GM12878 (cell line): Measurements from ENCODE around the gene SLC34A1. TPM values are rescaled to one million over a fixed set of nuclear protein-coding genes. Genes with fewer than 3 reads are reported as not detected.

ENCODE experiments used
- BCL3 ChIP-seq: IDR thresholded peaks from 2 replicates; pipeline ENCODE4 v1.6.1; 2011; ENCODE audit warnings: borderline replicate concordance, low read depth, mild to moderate bottlenecking, moderate library complexity, low read length; ENCODE audit not compliant: insufficient read depth, poor library complexity, severe bottlenecking
- CBX5 ChIP-seq: sonication (generic); IDR thresholded peaks from 2 replicates; pipeline ENCODE4 v1.6.1; 2016; ENCODE audit warnings: low read depth, moderate library complexity, mild to moderate bottlenecking, inconsistent platforms
- CHD1 ChIP-seq: IDR thresholded peaks from 2 replicates; pipeline ENCODE4 v1.6.1; 2012; ENCODE audit warnings: low read depth, low read length, improper control_type of control experiment
- CHD2 ChIP-seq: IDR thresholded peaks from 2 replicates; pipeline ENCODE4 v1.6.1; 2011; ENCODE audit warnings: low read depth, low read length, improper control_type of control experiment, borderline replicate concordance
- GABPA ChIP-seq: IDR thresholded peaks from 2 replicates; pipeline ENCODE4 v1.6.1; 2014; ENCODE audit warnings: antibody characterized with exemption, low read depth, mild to moderate bottlenecking, inconsistent platforms
- HDAC2 ChIP-seq: fragments of 200-600 bp; sonication (generic); IDR thresholded peaks from 2 replicates; pipeline ENCODE4 v1.6.1; 2017
- IKZF2 ChIP-seq, 2 experiments: fragments of 450-650 bp; IDR thresholded peaks; 2 replicates each; pipeline ENCODE4 v1.6.1; 2017; ENCODE audit warnings: mild to moderate bottlenecking in 2 of 2, moderate library complexity in 2 of 2
- KLF5 ChIP-seq: fragments of 450-650 bp; IDR thresholded peaks from 2 replicates; pipeline ENCODE4 v1.6.1; 2014; ENCODE audit warnings: mild to moderate bottlenecking; ENCODE audit not compliant: partially characterized antibody
- NRF1 ChIP-seq: conservative IDR thresholded peaks from 2 replicates; pipeline ENCODE4 v1.6.1; 2011; ENCODE audit warnings: mild to moderate bottlenecking, low read depth, low read length, improper control_type of control experiment
- REST ChIP-seq: IDR thresholded peaks from 2 replicates; pipeline ENCODE4 v1.6.1; 2012; ENCODE audit warnings: mild to moderate bottlenecking, low read depth, low read length
- SIX5 ChIP-seq: IDR thresholded peaks from 2 replicates; pipeline ENCODE4 v1.6.1; 2011; ENCODE audit warnings: mild to moderate bottlenecking, low read depth, low read length, moderate library complexity; ENCODE audit not compliant: severe bottlenecking
- SKIL ChIP-seq: fragments of 450-650 bp; IDR thresholded peaks from 2 replicates; pipeline ENCODE4 v1.6.1; 2017; ENCODE audit warnings: mild to moderate bottlenecking, low read depth, inconsistent platforms; ENCODE audit not compliant: poor library complexity, severe bottlenecking
- USF1 ChIP-seq: IDR thresholded peaks from 2 replicates; pipeline ENCODE4 v1.6.1; 2011; ENCODE audit warnings: borderline replicate concordance, low read depth, mild to moderate bottlenecking, moderate library complexity, mixed read lengths, low read length; ENCODE audit not compliant: insufficient read depth; ENCODE audit errors: extremely low read length
- YY1 ChIP-seq: IDR thresholded peaks from 2 replicates; pipeline ENCODE4 v1.6.1; 2011; ENCODE audit warnings: low read depth, mild to moderate bottlenecking, low read length
- ZBTB4 ChIP-seq: fragments of 450-650 bp; formaldehyde crosslinking; IDR thresholded peaks from 2 replicates; pipeline ENCODE4 v1.4.0; 2022; ENCODE audit warnings: mild to moderate bottlenecking, moderate library complexity
- ZNF24 ChIP-seq: fragments of 450-650 bp; IDR thresholded peaks from 2 replicates; pipeline ENCODE4 v1.6.1; 2017; ENCODE audit warnings: antibody characterized with exemption, mild to moderate bottlenecking
- polyA plus RNA-seq, 11 experiments: library from polyadenylated mRNA; depleted of rRNA in 4 of 11; unstranded in 6 of 11; stranded (reverse) in 5 of 11; fragments of >200 nt; fragmentation: Nextera tagmentation in 4 of 11; fragmentation: Illumina TruSeq in 1 of 11; extraction: Ambion mirVana in 4 of 11; extraction: Trizol in 1 of 11; gene quantifications; 1 replicate in 1 of 11; 2 replicates in 10 of 11; pipeline versions ENCODE4 v1.2.1 to v1.2.3, GENCODE V29; 2011 to 2016; ENCODE audit warnings: inconsistent platforms in 2 of 11, missing spikeins in 2 of 11, low read depth in 1 of 11
- total RNA-seq, 4 experiments: library from RNA; depleted of rRNA in 3 of 4; stranded (reverse); fragments of >200 nt in 3 of 4; fragmentation: Illumina TruSeq in 1 of 4; extraction: Trizol in 1 of 4; gene quantifications; 2 replicates each; pipeline versions ENCODE4 v1.2.1 to v1.2.3, GENCODE V29; 2013 to 2021

Gene SLC34A1
- total and polyA plus RNA-seq, 10 of the 15 experiments (the other 5 are each of a cell fraction or from before 2014, with no cell fraction given) = 0.03 to 0.14 (median 0.09) TPM; not detected in 2

- 0 out of 2 replicates have a peak, but pooled peaks have one; percentile 27 for TF ChIP-seq ZNF24
- no peak for TF ChIP-seq ZBTB4 (CRISPR knock-in tag)
- TF ChIP-seq GABPA = no peak
- TF ChIP-seq CHD1 = no peak
- no peak for TF ChIP-seq KLF5
- TF ChIP-seq NRF1 = no peak
- TF ChIP-seq HDAC2 = no peak
- no peak for TF ChIP-seq REST
- peak; percentile 92 to 93 for TF ChIP-seq IKZF2 (IDR thresholded peaks at IDR 0.05)
- peak; percentile 70 for TF ChIP-seq YY1
- no peak for TF ChIP-seq CBX5
- peak; percentile 89 for TF ChIP-seq BCL3
- no peak for TF ChIP-seq USF1
- TF ChIP-seq CHD2 = no peak
- no peak for TF ChIP-seq SIX5
- TF ChIP-seq SKIL = peak; percentile 64
Observed at GRCh38 chr5:177364159-177364962, 19.9 kb upstream of the SLC34A1 start (continued).
